GM23338 (cell line): ENCODE data around the gene DRD2. TPM values are rescaled to one million over a fixed set of nuclear protein-coding genes. Genes with fewer than 3 reads are reported as not detected.
A peak's percentile ranks its signal among the peaks of the same experiment; 100 is the strongest.

Source experiments
- ATAC-seq: fragments of 200-7000 bp; cut with Tn5 transposase; 3 replicates; pipeline ENCODE4 v1.9.1; 2020
- DNase-seq: peaks from one replicate; pipeline ENCODE4 v3.0.0-alpha.2; 2015; ENCODE audit warnings: low spot score
- H2AFZ ChIP-seq: fragments of 200-600 bp; sonication (generic); 2 replicates; pipeline ENCODE4 v1.8.0; 2016; ENCODE audit warnings: antibody characterized with exemption, mild to moderate bottlenecking, moderate library complexity
- H3F3A ChIP-seq: fragments of 200-600 bp; sonication (generic); replicated peaks from 2 replicates; pipeline ENCODE4 v1.8.0; 2017; ENCODE audit warnings: antibody characterized with exemption, mixed run types, low read depth
- H3K27ac ChIP-seq: fragments of 200-600 bp; sonication (generic); 2 replicates; pipeline ENCODE4 v1.6.1; 2016; ENCODE audit warnings: low read depth
- H3K27me3 ChIP-seq: fragments of 200-600 bp; sonication (generic); 2 replicates; pipeline ENCODE4 v1.8.0; 2016; ENCODE audit warnings: mild to moderate bottlenecking, mixed run types, moderate library complexity; ENCODE audit not compliant: insufficient read depth
- H3K36me3 ChIP-seq: fragments of 200-600 bp; sonication (generic); 2 replicates; pipeline ENCODE4 v1.8.0; 2016; ENCODE audit warnings: mild to moderate bottlenecking; ENCODE audit not compliant: insufficient read depth
- H3K4me1 ChIP-seq: fragments of 200-600 bp; sonication (generic); 2 replicates; pipeline ENCODE4 v1.8.0; 2016; ENCODE audit warnings: mild to moderate bottlenecking, moderate library complexity; ENCODE audit not compliant: insufficient read depth
- H3K4me2 ChIP-seq: fragments of 200-600 bp; sonication (generic); 2 replicates; pipeline ENCODE4 v1.7.1; 2017; ENCODE audit warnings: mixed run types
- H3K4me3 ChIP-seq: fragments of 200-600 bp; sonication (generic); 2 replicates; pipeline ENCODE4 v1.6.1; 2016; ENCODE audit warnings: mixed run types
- H3K79me2 ChIP-seq: fragments of 200-600 bp; sonication (generic); replicated peaks from 2 replicates; pipeline ENCODE4 v1.8.0; 2017; ENCODE audit warnings: mild to moderate bottlenecking; ENCODE audit not compliant: insufficient read depth
- H3K9me2 ChIP-seq: fragments of 200-600 bp; sonication (generic); 2 replicates; pipeline ENCODE4 v1.8.0; 2017; ENCODE audit not compliant: insufficient read depth
- H4K20me1 ChIP-seq: fragments of 200-600 bp; sonication (generic); replicated peaks from 2 replicates; pipeline ENCODE4 v1.8.0; 2017; ENCODE audit warnings: mild to moderate bottlenecking; ENCODE audit not compliant: insufficient read depth
- H3K27ac Mint-ChIP-seq: 2 replicates; pipeline ENCODE4 v1.8.0; 2020; ENCODE audit warnings: inconsistent platforms, mild to moderate bottlenecking, moderate library complexity, mixed read lengths
- H3K27me3 Mint-ChIP-seq: 3 replicates; pipeline ENCODE4 v1.8.0; 2022; ENCODE audit warnings: low read depth, mild to moderate bottlenecking, moderate library complexity, mixed read lengths, inconsistent platforms; ENCODE audit not compliant: insufficient read depth, poor library complexity
- H3K36me3 Mint-ChIP-seq: 3 replicates; pipeline ENCODE4 v1.8.0; 2021; ENCODE audit warnings: low read depth, mild to moderate bottlenecking, inconsistent platforms, moderate library complexity, mixed read lengths
- H3K4me1 Mint-ChIP-seq: 3 replicates; pipeline ENCODE4 v1.8.0; 2020; ENCODE audit warnings: mild to moderate bottlenecking, inconsistent platforms, mixed read lengths
- H3K4me3 Mint-ChIP-seq: 3 replicates; pipeline ENCODE4 v1.8.0; 2021; ENCODE audit warnings: moderate library complexity, mild to moderate bottlenecking, inconsistent platforms, mixed read lengths
- H3K9me3 Mint-ChIP-seq: 3 replicates; pipeline ENCODE4 v1.8.0; 2020; ENCODE audit warnings: moderate library complexity, mild to moderate bottlenecking, inconsistent platforms, mixed read lengths
- CREB1 ChIP-seq: fragments of 250-450 bp; sonication (Bioruptor Pico); IDR thresholded peaks from 2 replicates; pipeline ENCODE4 v1.5.0; 2020; ENCODE audit warnings: low read depth, mild to moderate bottlenecking, moderate library complexity
- EZH2 ChIP-seq: fragments of 200-600 bp; sonication (generic); IDR thresholded peaks from one replicate; pipeline ENCODE4 v1.8.0; 2017; ENCODE audit warnings: antibody characterized with exemption, mild to moderate bottlenecking, low read depth; ENCODE audit not compliant: unreplicated experiment
- EZH2phosphoT487 ChIP-seq: fragments of 200-600 bp; sonication (generic); IDR thresholded peaks from one replicate; pipeline ENCODE4 v1.8.1; 2018; ENCODE audit warnings: antibody characterized with exemption; ENCODE audit not compliant: unreplicated experiment
- ZNF114 ChIP-seq: fragments of 250-450 bp; sonication (Bioruptor Pico); IDR thresholded peaks from 2 replicates; pipeline ENCODE4 v1.5.0; 2020; ENCODE audit warnings: mild to moderate bottlenecking, moderate library complexity
- polyA plus RNA-seq: library from polyadenylated mRNA; unstranded; fragments of >200 nt; fragmentation: Nextera tagmentation; extraction: Ambion mirVana; gene quantifications from 2 replicates; pipeline ENCODE4 v1.2.1, GENCODE V29; 2016
- total RNA-seq: library from RNA; depleted of rRNA; stranded (reverse); fragments of >200 nt; shearing (Covaris generic); gene quantifications from 2 replicates; pipeline ENCODE4 v1.2.3, GENCODE V29; 2014
- TF ChIP-seq, protein P1 (sequence below): IDR thresholded peaks from 2 replicates; pipeline ENCODE4 v1.6.1; 2016; ENCODE audit warnings: antibody characterized with exemption
- TF ChIP-seq, protein P2 (sequence below): fragments of 250-450 bp; sonication (Bioruptor Pico); IDR thresholded peaks from 2 replicates; pipeline ENCODE4 v1.5.0; 2020; ENCODE audit warnings: mild to moderate bottlenecking, moderate library complexity
- TF ChIP-seq, protein P3 (sequence below), 2 experiments: fragments of 200-600 bp in 1 of 2; sonication (generic) in 1 of 2; conservative IDR thresholded peaks; 2 replicates each; pipeline versions ENCODE4 v1.5.1 to v1.6.1; 2016 to 2017; ENCODE audit warnings: antibody characterized with exemption in 2 of 2, low read depth in 2 of 2, mild to moderate bottlenecking in 2 of 2, moderate library complexity in 1 of 2

Gene DRD2
- total and polyA plus RNA-seq, 2 experiments from 2014 or later, result 0.21 to 0.66 TPM

DNA sequence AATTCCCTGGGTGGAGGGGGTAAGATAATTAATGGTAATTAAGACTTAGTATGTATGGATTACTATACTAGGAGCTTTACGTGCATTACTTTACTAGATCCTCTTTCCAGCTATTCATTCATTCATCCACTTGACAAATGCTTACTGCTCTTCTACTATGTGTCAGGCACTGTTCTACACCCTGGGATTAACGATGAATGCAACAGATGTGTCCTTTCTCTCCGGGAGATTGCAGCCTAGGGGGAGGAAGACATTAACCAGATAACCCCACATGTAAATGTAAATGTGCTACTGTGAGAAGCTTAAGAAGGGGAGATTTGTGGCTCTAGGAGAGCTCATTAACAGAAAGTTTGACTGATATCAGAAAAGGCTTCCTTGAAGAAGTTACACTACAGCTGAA lies 85.9 kb downstream of the DRD2 start (continued):
- TF ChIP-seq, protein P1, sequence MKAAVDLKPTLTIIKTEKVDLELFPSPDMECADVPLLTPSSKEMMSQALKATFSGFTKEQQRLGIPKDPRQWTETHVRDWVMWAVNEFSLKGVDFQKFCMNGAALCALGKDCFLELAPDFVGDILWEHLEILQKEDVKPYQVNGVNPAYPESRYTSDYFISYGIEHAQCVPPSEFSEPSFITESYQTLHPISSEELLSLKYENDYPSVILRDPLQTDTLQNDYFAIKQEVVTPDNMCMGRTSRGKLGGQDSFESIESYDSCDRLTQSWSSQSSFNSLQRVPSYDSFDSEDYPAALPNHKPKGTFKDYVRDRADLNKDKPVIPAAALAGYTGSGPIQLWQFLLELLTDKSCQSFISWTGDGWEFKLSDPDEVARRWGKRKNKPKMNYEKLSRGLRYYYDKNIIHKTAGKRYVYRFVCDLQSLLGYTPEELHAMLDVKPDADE, result no peak
- TF ChIP-seq, protein P2, sequence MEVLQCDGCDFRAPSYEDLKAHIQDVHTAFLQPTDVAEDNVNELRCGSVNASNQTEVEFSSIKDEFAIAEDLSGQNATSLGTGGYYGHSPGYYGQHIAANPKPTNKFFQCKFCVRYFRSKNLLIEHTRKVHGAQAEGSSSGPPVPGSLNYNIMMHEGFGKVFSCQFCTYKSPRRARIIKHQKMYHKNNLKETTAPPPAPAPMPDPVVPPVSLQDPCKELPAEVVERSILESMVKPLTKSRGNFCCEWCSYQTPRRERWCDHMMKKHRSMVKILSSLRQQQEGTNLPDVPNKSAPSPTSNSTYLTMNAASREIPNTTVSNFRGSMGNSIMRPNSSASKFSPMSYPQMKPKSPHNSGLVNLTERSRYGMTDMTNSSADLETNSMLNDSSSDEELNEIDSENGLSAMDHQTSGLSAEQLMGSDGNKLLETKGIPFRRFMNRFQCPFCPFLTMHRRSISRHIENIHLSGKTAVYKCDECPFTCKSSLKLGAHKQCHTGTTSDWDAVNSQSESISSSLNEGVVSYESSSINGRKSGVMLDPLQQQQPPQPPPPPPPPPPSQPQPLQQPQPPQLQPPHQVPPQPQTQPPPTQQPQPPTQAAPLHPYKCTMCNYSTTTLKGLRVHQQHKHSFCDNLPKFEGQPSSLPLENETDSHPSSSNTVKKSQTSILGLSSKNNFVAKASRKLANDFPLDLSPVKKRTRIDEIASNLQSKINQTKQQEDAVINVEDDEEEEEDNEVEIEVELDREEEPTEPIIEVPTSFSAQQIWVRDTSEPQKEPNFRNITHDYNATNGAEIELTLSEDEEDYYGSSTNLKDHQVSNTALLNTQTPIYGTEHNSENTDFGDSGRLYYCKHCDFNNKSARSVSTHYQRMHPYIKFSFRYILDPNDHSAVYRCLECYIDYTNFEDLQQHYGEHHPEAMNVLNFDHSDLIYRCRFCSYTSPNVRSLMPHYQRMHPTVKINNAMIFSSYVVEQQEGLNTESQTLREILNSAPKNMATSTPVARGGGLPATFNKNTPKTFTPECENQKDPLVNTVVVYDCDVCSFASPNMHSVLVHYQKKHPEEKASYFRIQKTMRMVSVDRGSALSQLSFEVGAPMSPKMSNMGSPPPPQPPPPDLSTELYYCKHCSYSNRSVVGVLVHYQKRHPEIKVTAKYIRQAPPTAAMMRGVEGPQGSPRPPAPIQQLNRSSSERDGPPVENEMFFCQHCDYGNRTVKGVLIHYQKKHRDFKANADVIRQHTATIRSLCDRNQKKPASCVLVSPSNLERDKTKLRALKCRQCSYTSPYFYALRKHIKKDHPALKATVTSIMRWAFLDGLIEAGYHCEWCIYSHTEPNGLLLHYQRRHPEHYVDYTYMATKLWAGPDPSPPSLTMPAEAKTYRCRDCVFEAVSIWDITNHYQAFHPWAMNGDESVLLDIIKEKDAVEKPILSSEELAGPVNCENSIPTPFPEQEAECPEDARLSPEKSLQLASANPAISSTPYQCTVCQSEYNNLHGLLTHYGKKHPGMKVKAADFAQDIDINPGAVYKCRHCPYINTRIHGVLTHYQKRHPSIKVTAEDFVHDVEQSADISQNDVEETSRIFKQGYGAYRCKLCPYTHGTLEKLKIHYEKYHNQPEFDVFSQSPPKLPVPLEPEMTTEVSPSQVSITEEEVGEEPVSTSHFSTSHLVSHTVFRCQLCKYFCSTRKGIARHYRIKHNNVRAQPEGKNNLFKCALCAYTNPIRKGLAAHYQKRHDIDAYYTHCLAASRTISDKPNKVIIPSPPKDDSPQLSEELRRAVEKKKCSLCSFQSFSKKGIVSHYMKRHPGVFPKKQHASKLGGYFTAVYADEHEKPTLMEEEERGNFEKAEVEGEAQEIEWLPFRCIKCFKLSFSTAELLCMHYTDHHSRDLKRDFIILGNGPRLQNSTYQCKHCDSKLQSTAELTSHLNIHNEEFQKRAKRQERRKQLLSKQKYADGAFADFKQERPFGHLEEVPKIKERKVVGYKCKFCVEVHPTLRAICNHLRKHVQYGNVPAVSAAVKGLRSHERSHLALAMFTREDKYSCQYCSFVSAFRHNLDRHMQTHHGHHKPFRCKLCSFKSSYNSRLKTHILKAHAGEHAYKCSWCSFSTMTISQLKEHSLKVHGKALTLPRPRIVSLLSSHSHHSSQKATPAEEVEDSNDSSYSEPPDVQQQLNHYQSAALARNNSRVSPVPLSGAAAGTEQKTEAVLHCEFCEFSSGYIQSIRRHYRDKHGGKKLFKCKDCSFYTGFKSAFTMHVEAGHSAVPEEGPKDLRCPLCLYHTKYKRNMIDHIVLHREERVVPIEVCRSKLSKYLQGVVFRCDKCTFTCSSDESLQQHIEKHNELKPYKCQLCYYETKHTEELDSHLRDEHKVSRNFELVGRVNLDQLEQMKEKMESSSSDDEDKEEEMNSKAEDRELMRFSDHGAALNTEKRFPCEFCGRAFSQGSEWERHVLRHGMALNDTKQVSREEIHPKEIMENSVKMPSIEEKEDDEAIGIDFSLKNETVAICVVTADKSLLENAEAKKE (CRISPR knock-in tag), result no peak
- no peak for TF ChIP-seq EZH2

DNA sequence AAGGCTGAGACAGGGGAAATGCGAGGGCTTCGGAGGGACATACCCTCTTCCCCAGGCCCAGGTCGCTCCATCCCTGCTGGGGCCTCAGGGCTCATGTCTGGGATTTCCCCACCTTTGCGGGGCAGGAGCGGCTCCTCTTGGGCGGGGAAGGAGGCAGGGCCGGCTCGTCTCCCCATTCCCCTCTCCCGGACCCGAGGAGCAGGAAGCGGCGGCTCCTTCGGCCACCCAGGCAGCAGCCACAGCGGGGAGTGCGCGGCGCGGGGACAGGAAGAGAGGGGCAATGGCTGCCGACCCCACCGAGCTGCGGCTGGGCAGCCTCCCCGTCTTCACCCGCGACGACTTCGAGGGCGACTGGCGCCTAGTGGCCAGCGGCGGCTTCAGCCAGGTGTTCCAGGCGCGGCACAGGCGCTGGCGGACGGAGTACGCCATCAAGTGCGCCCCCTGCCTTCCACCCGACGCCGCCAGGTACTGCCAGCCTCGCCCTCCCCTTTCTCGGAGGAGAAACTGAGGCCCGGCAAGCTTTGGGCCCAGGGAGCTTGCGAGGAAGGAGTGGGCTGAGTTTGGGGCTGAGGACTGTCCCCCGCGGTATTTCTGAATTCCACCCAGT lies 87.5 kb downstream of the DRD2 start, which contains the start of gene ANKK1:
Gene ANKK1 (plus strand): TSS at position 175 of the 607 bp plus-strand sequence. CDS start 106 bp downstream, at position 281.
- 0 out of 2 replicates have a peak, but pooled peaks cover 5% of the 10 kb centered on the region for H3K27me3 ChIP-seq
- Mint-ChIP-seq H3K9me3 (no peaks in the 10 kb centered on the region), H3K4me1 (peaks cover 3% of the 10 kb centered on the region; the same call in 2 of the 3 replicates), H3K27ac (no peak within 1 kb of the TSS), H3K4me3 (peak within 1 kb of the TSS; percentile 51), H3K36me3 (no peaks in the 10 kb centered on the region), H3K27me3 (peaks cover 5% of the 10 kb centered on the region)
- DNase-seq (peak; percentile 84), ATAC-seq (peak; percentile 93)
- no peaks in the 10 kb centered on the region for H4K20me1 ChIP-seq
- H3K4me2 ChIP-seq, result peak within 1 kb of the TSS; percentile 84
- no peaks in the 10 kb centered on the region for H3F3A ChIP-seq
- peaks cover 13% of the 10 kb centered on the region; the same call in 1 of the 2 replicates for H3K9me2 ChIP-seq
- peak within 1 kb of the TSS; percentile 99 for H2AFZ ChIP-seq
- H3K36me3 ChIP-seq, result no peaks in the 10 kb centered on the region
- H3K27ac ChIP-seq, result no peak within 1 kb of the TSS
- H3K4me1 ChIP-seq, result peaks cover 6% of the 10 kb centered on the region; the same call in 1 of the 2 replicates
- H3K79me2 ChIP-seq, result no peaks in the 10 kb centered on the region
- peak within 1 kb of the TSS; percentile 59 for H3K4me3 ChIP-seq
- TF ChIP-seq CREB1 (CRISPR knock-in tag) (peak; percentile 74), EZH2phosphoT487 (no peak), ZNF114 (CRISPR knock-in tag) (no peak)
- TF ChIP-seq, protein P3, sequence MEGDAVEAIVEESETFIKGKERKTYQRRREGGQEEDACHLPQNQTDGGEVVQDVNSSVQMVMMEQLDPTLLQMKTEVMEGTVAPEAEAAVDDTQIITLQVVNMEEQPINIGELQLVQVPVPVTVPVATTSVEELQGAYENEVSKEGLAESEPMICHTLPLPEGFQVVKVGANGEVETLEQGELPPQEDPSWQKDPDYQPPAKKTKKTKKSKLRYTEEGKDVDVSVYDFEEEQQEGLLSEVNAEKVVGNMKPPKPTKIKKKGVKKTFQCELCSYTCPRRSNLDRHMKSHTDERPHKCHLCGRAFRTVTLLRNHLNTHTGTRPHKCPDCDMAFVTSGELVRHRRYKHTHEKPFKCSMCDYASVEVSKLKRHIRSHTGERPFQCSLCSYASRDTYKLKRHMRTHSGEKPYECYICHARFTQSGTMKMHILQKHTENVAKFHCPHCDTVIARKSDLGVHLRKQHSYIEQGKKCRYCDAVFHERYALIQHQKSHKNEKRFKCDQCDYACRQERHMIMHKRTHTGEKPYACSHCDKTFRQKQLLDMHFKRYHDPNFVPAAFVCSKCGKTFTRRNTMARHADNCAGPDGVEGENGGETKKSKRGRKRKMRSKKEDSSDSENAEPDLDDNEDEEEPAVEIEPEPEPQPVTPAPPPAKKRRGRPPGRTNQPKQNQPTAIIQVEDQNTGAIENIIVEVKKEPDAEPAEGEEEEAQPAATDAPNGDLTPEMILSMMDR (conservative IDR thresholded peaks at IDR 0.05; ENCODE audit: low read depth in 2 of 2), result peak; percentile 67 to 88
